GM18907 (cell line): Measurements from ENCODE around the gene PHLDA2.

Experiments used
- ATAC-seq: cut with Tn5 transposase; IDR thresholded peaks from one replicate; pipeline ENCODE4 v1.9.1; 2021; ENCODE audit warnings: mild to moderate bottlenecking, moderate library complexity; ENCODE audit not compliant: unreplicated experiment

PHLDA2 gene

DNA sequence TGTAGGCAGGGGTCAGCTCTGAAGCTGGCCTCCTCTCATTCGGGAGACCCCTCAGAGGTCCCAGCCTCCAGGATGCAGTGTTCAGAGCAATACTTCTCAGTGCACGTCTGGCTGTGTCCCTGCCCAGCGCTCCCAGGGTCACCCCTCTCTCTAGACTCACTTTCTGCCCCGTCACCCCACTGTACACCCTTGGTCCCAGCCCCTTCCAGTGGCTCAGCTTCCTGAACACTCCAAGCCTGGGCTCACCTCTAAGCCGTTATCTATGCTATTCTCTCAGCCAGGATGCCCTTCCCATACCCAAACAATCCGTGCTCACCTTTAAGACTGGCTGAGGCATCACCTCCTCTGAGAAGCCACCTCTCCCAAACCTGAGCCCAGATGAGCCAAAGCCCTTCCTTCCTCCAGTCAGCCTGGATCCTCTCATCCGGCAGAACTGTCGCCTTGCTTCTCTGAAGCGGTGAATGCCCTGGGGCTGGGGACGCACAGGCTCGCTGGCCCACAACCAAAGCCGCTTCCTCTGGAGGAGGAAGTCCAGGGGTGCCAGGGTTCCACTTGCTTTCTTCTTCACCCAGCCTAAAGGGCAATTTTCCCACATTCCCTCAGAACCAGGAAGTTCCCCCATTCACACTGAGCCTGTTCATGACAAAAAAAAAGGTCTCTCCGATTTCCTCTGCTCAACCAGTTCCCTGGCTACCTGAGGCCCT, 30.0 kb downstream of the PHLDA2 start:
- ATAC-seq, result no peak

DNA sequence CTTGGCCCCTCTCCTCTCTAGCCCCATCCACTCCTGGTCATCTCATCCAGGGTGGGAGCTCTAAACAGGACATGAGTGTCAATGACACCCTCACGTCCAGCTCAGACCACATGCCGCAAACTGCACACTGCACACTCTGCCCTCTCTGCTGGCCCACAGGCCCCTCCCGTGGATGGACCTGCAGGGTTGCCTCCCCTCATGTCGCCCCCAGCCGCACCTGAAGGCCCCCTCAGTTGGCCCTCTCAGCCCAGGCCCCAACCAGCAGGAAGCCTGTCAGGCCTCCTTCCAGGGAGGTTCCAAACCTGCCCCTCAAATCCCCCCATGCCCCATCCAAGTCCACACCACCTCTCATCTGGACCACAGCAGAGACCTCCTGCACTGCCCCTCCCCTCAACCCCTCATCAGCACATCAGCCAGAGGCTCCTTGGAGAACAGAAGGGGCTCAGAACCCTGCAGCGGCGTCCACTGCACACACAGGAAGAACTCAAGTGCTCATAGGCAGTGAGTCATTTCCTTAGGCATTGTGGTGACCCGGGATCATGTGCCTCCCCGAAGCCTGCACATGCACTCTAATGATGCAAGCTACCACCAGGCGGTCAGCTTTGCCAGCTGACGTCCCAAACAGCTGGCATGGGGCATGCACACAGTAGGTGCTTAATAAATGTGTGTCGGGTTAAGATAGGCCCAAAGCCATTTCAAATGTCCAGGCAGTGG, 30.7 kb downstream of the PHLDA2 start:
- ATAC-seq, result no peak

DNA sequence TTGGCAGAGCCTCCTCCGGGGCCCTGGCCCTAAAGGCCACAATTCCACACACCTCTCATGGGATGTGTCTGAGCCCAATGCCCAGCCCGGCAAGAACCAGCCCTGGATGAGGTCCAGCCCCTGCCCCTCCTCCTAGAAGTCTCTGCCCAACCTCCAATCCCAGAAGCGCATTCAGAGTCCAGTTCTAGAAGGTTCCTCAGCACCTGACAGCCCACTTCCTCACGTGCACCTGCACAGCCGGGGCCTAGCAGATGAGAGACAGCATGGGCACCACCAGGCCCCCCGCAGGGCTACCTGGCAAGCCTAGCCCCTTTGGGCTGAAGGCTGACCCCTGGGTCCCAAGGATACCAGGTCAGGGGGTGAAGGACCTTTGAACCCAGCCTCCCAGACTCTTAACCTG, 32.2 kb downstream of the PHLDA2 start:
- no peak for ATAC-seq

DNA sequence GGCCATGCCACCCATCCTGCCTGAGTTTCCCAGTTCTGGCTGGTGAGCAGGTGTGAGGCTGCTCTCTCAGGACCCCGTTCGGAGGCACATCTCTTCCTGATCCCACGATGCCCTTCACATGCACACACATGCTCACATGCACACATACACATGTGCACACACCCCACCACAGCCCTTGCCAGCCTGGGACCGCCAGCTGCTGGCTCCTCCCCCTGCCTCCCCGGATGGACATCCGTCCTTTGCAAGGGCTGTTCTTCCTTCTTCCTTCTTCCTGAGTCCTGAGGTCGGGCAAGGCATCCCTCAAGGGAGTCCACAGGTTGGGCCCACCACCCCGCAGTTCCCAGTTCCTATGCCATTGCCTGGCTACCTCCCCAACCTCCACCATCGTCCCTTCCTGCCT, 33.2 kb downstream of the PHLDA2 start:
- ATAC-seq, result no peak

DNA sequence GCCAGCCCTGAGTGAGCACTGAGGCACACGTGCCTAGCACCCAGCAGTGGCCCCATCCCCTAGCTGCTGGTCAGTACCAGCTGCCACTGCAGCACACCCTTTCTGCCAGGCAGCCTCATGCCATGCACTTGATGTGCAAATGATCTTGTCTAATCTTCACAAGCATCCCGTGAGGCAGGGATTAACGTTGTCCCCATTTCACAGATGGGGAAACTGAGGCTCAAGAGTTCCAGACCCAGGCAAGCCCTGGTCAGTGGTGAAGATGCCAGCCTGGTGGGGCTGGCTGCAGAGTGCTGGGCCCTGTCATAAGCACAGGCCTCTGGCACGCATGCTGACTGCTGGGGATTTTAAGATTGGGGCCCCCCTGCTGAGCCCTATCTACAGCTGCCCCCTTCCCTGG, 35.3 kb downstream of the PHLDA2 start:
- ATAC-seq, result no peak

DNA sequence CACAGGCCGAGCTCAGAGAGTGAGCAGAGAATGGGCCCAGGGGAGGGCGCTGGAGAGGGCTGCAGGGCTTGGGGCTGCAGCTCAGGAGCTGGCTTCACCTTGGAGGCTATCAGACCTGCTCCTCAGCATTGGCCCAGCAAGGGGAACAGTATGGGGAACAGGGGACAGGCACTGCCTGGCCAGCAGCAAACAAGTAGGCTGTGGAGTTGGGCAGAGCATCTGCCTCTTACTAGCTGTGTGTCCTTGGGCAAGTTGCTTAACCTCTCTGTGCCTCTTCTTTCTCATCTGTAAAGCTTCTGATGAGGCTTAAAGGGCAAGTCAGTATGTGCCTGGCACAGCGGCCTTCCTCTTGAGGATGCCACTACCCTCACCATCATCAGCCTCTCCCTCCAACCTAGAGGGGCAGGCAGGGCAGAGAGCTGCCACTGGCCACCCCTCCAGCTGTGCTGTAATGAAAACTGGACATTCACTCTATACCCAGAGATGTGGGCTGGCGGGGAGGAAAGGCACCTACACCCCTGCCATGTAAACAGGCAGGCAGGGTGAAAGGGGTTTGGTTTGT, 36.2 kb downstream of the PHLDA2 start:
- ATAC-seq, result no peak

DNA sequence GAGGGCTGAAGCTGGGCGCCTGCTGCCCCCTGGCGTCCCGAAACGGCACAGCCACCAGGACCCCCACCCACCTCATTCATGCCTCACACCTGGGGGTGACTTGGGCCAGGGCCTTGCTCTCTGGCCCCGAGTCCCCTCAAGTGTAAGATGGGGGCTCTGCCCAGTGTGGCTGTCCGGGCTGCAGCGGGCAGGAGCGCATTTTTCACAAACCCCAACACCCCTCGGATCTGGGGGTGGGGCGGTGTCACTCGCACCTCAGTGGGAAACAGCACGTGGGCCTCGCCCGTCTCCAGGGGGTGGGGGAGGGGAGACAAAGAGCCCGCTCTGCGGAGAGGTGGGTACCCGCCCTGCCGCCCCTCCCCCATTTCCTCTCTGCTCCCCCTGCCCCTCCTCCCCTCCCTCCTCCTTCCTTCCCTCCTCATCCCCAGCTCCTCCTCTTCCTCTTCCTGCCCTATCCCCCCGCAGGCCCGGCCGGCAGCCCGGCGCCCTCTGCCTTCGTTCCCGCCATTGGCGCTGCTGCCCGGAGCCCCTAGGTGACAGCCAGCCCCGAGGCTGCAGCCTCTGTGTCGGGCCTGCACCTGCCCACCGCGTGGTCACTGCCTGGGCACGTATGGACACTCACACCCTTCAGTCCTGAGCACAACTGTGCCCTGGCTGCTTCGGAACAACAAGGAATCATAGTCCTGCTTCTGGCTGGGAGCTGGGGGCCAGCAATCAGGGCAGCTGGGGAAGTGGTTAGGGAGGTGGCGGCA, 36.8 kb downstream of the PHLDA2 start:
- no peak for ATAC-seq

DNA sequence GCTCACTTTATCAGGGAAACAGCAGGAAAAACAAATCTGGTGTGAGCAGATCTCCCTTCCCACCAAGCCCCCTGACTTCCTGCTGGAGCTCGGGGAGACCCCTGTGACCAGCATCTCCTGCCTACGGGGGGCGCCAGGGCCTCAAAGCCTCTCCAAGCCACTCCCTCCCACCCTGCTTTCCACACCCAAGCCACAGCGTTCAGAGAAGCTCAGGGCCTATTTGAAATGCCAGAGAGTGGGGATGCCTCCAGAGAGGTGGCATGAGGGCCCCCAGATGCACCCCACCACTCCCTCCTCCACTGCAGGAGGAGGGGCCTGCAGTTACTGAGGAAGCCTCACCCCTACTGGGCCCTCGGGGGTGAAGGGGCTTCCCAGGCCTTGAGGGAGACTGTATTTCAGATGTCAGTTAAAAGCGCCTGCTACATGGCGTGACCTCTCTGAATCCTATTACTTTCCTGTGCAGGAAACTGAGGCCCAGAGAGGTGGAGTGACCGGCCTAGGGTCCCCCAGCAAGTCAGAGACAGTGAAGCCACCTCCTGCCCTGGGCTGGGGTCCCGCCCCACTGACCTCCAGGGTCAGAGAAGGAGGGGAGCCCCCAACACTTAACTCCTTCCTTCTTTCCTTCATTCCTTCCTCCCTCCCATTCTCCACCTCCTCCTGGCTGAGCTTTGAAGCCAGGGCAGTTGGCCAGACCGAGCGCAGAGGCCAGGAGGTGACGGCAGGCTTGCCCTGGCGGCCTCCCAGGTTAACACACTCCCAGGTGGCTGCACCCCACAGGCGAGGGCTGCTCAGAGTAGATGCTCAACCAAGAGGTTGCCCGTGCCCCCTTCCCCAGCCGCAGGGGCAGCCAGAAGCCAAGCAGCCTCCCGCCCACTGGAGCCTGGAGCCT, 37.6 kb downstream of the PHLDA2 start:
- no peak for ATAC-seq

DNA sequence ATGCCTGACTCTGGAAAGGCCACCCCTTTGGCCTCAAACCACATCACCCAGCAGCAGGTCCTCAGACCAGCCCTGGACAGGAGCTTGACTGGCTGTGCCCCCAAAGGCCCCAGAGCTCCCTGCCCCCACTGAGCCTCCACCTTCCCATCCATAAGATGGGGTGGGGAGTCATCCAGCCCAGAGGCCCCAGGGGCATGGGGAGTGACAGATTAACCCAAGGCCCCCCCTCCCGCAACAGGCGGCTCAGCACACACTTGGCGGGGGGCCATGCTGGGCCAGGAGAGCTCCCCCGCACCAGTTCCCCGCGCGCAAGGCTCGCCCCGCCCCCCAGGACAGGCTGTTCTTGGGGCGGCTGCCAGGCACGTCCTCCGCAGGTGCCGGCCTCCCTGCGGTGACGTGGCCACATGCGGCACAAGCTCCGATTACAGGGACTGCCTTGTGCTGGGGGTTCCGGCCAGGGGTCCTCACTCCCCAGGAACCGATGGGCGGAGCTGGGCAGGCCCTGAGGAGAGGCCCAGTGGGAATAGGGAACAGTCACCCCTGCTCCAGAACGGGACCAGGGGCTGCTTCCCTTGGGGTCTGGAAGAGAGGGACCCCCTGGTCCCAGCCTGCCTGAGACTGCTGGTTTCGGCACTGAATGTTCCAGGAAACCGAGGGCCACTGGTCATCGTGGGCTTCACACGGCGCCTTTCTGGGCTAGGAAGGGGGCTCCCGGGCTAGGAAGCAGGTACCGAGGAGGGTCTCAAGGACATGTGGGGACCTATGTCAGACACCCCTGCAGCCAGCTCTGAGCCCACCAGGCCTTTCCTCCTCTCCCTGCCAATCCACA, 38.5 kb downstream of the PHLDA2 start:
- ATAC-seq, result no peak

DNA sequence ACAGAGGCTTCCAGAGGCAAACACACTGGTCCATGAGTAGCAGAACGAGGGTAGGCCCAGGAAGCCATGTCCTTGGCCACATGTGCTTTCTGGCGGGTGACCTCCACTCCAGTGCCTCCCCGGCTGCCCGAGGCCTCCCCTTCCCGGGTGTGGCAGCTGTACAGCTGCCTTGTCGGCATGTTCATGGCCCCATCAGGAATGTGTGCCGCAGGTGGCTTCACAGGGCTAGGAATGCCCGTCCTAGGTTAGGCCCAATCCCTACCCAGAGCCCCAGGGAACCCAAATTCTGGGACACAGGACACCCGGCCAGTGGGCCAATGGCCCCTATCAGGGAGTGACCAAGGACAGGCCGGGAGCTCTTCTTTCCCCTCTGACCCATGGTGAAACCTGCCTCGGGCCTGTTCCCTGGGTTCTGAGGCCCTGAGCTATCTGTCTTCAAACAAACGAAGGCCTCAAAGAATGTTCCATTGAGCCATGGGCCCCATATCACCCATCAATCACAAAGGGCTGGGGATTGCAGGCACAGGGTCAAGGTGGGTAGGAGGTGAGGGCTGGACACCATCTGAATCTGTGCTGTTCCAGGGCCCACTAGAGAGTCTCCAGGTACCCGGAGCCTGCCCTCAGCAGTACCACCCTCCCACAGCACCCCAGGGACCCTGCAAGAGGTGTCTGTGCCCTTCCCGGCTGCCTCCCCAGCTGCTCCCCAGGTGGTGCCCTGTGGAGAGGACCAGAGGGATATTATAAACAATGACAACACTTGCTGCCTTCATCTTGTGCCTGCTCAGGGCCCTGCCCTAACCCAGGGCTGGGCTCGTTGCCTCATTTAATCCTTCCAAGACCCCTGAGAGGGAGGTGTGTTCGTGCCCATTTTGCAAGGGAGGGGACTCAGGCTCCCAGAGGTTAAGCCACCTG, 39.6 kb downstream of the PHLDA2 start:
- no peak for ATAC-seq

DNA sequence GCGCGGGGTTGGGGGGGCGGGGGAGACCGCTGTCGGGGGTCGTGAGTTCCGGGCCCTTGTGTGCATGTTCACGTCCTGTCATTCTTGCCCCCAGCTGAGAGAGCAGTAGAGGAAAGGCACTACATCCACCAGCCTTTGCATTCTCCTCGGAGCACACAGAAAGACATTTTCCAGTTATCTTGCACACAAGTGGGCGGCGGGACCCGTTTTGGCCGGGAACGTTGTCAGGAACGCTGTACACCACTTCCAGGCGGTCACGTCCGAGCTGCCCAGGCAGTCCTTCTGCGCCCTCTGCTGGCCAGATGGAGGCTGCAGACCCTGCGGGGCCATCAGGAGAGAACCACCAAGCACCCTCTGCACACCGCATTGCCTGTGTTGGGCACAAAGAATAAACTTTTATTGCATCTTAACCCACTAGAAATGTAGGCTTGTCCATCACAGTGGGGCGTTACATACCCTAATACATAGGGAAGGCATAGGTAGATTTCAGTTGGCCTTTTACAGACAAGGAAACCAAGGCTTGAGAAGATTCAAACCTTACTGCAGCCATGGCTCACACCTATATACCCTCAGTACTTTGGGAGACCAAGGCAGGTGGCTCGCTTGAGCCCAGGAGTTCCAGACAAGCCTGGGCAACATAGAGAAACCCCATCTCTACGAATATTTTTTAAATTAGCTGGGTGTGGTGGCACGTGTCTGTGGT, 40.8 kb downstream of the PHLDA2 start:
- no peak for ATAC-seq

DNA sequence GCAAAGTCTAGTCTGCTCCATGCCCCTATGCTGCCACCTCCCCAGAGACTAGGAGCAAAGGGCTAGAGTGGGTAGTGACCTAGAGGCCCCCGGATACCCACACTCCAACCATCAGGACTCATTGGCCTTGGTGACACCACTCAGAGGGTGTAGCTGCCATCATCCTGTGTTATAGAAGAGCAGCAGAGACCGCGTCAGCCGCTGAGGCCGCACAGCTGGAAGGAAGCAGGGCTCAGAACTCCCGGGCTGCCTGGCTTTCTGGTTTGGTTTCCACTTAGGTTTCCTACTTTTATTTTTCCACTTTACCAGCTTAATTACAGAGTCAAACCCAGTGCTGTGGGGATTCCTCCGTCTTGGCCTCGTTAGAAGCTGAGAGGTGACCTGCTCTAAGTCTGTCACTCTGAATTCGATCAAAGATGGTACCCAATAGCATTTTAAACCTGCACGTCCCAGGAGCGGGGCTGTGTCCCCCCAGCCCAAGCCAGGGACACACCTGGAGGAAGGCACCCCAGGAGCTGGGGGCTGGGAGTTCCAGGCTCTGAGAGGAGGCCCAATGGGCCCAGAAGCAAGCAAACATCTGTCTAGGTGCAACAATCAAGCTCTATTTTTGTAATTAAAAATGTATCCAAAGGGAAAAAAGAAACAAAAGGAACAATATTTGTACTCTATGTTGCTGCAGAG, 41.6 kb downstream of the PHLDA2 start:
- no peak for ATAC-seq

DNA sequence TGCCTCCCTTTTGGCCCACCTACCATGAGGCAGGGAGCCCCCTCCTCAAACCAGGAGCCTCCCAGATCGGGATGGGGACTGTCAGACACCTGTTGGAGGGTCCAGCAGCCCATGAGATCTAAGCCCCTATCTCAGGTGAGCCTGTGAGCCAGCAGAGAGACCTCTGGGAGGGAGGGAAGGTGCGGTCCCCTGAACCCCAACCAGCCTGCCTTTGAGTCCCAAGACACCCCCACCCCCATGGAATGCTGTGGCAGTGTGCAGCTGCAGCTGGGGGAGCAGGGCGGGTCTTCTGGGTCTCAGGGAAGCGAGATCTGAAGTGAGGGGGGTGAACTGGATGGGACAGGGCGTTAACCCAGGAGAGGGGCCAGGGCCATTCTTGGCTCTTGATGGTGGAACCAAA, 42.3 kb downstream of the PHLDA2 start:
- ATAC-seq, result no peak

DNA sequence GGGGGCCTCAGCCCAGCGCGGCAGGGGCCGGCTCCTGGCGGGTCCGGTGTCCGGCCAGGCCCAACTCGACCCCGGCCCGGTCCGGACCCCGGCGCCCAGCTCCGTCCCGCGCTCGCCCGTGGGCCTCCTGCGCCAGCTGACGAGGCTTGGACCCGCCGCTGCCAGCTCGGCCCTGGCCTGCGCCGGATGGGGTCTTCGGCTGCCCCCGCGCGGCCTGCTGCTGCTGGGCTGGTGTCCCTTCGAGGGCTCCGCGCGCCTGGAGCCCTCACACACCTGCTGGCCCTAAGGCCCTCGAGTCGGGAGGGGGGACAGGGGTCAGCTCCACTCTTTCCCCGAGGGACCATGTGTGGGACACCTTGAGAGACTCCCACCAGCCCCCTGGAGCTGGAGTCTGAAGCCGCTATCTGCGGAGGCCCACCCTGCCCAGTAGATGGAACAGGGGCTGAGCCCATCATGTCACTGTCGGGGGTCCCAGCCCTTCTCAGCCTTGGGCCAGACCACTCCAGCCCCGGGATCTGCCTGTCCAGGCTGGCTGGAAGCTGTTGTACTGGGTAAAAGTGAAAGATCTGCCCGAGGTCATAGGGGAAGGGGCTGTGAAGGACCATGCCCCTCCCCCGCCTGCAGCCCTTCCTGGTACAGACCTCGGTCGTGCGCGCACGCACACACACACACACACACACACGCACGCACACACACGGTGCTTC, 42.9 kb downstream of the PHLDA2 start:
- ATAC-seq, result peak; percentile 12

DNA sequence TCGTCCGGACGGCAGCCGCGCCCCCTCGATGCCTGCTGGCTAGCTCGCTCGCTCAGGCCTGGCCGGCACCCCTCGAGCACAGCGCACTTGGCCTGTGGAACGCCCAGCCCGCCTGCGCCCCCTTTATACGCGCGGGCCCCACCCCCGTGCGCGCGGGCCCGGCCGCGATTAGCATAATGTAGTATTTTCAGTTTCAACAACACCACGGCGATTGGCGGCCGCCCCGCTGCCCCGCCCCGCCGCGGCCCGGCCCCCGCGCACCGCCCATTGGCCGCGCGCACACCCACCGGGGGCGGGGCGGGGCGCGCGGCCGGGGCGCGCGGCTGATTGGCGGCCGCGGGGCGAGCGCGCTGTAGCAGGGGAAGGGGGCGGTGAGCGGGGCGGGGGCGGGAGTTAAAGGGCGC, 43.5 kb downstream of the PHLDA2 start, which contains the start of gene CDKN1C:
Gene CDKN1C (minus strand): TSS at position 98 of the 404 bp plus-strand sequence. CDS start 319 bp downstream, outside the sequence.
- ATAC-seq, result peak; percentile 62

DNA sequence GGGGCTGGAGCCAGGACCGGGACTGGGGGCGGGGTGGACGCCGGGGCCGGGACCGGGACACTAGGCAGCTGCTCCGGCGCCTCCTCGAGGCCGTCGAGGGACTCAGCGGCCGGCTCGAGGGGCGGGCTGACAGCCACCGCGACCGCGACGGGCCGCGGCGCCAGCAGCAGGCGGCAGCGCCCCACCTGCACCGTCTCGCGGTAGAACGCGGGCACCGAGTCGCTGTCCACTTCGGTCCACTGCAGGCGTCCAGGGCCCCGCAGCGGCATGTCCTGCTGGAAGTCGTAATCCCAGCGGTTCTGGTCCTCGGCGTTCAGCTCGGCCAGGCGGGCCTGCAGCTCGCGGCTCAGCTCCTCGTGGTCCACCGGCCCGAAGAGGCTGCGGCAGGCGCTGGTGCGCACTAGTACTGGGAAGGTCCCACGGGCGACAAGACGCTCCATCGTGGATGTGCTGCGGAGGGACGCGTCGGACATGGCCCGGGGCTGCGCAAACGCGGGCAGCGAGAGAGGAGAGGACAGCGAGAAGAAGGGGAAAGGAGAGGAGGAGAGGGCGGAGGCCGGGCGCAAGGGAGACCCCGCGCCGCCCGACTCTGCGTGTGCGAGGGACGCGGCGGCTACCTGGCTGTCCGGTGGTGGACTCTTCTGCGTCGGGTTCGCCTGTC, 44.1 kb downstream of the PHLDA2 start:
- peak; percentile 8 for ATAC-seq
